DOHH2 (cell line): ENCODE measurements around the gene IGFALS.

Experiments used
- H3F3A ChIP-seq: fragments of 200-600 bp; sonication (generic), shearing (Covaris generic); 2 replicates; pipeline ENCODE4 v1.6.0; 2016; ENCODE audit warnings: antibody characterized with exemption, mild to moderate bottlenecking; ENCODE audit not compliant: control insufficient read depth, insufficient read depth
- H3K27ac ChIP-seq: fragments of 200-600 bp; sonication (generic); 2 replicates; pipeline ENCODE4 v1.5.1; 2014; ENCODE audit warnings: low read depth, mild to moderate bottlenecking, low read length, moderate library complexity
- H3K27me3 ChIP-seq: fragments of 200-600 bp; sonication (generic); 2 replicates; pipeline ENCODE4 v1.6.1; 2014; ENCODE audit warnings: mild to moderate bottlenecking, low read length, mixed read lengths; ENCODE audit not compliant: control insufficient read depth
- H3K36me3 ChIP-seq: fragments of 200-600 bp; sonication (generic); 2 replicates; pipeline ENCODE4 v1.6.1; 2014; ENCODE audit warnings: mild to moderate bottlenecking, low read length, moderate library complexity, mixed read lengths; ENCODE audit not compliant: control insufficient read depth
- H3K4me1 ChIP-seq: fragments of 200-600 bp; sonication (generic); 2 replicates; pipeline ENCODE4 v1.6.1; 2014; ENCODE audit warnings: mild to moderate bottlenecking, low read length, mixed read lengths; ENCODE audit not compliant: control insufficient read depth
- H3K4me2 ChIP-seq: fragments of 200-600 bp; sonication (generic); 2 replicates; pipeline ENCODE4 v1.6.0; 2014; ENCODE audit warnings: mild to moderate bottlenecking, low read length, moderate library complexity
- H3K4me3 ChIP-seq: fragments of 200-600 bp; sonication (generic); 2 replicates; pipeline ENCODE4 v1.5.1; 2014; ENCODE audit warnings: mild to moderate bottlenecking, low read length, mixed read lengths
- H3K79me2 ChIP-seq: fragments of 200-600 bp; sonication (generic); 2 replicates; pipeline ENCODE4 v1.6.1; 2014; ENCODE audit warnings: mild to moderate bottlenecking, low read length, mixed read lengths; ENCODE audit not compliant: control insufficient read depth
- H3K9me2 ChIP-seq: fragments of 200-600 bp; sonication (generic); replicated peaks from 2 replicates; pipeline ENCODE4 v1.6.1; 2014; ENCODE audit warnings: mild to moderate bottlenecking, low read length, mixed read lengths; ENCODE audit not compliant: control insufficient read depth
- H3K9me3 ChIP-seq: fragments of 200-600 bp; sonication (generic); 2 replicates; pipeline ENCODE4 v1.6.1; 2014; ENCODE audit warnings: antibody characterized with exemption, low read length, mixed read lengths; ENCODE audit not compliant: control insufficient read depth, insufficient read depth
- H4K20me1 ChIP-seq: fragments of 200-600 bp; sonication (generic); 2 replicates; pipeline ENCODE4 v1.6.0; 2014; ENCODE audit warnings: low read depth, mild to moderate bottlenecking, antibody characterized with exemption, low read length, moderate library complexity; ENCODE audit not compliant: control insufficient read depth, insufficient read depth
- EZH2phosphoT487 ChIP-seq: fragments of 200-600 bp; sonication (generic); IDR thresholded peaks from 2 replicates; pipeline ENCODE4 v1.6.1; 2017; ENCODE audit warnings: borderline replicate concordance, mild to moderate bottlenecking, antibody characterized with exemption, low read length, moderate library complexity, mixed read lengths
- TF ChIP-seq, protein P1 (sequence below): fragments of 200-600 bp; sonication (generic); IDR thresholded peaks from one replicate; pipeline ENCODE4 v1.5.1; 2014; ENCODE audit warnings: antibody characterized with exemption, mild to moderate bottlenecking, low read depth, low read length; ENCODE audit not compliant: poor library complexity, severe bottlenecking

The IGFALS gene

DNA sequence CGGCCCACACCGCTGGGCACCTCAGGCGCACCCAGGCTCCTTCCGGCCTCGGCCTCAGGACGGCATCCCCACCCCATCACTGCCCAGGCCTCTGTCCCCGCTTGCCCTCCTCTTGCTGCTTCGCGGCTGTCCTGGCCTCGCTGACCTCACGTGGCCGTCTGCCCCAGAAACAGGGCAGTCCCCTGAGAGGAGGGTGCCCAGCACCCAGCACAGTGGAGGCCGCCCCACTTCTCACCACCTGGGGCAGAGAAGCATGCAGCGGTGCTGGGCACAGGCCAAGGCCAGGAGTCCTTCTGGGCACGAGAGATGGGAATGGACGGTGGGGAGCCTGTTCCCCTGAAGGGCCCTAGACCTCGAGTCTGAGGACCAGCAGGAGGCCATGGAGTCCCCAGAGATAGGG lies 24.2 kb upstream of the IGFALS start:
- Histone ChIP-seq H3K9me2 (no peaks in the 10 kb centered on the region), H3K4me1 (no peaks in the 10 kb centered on the region), H3F3A (no peaks in the 10 kb centered on the region), H3K9me3 (no peaks in the 10 kb centered on the region), H3K4me2 (no peak overlapping the region), H3K27me3 (no peaks in the 10 kb centered on the region), H3K4me3 (no peak overlapping the region), H3K79me2 (no peaks in the 10 kb centered on the region), H3K36me3 (no peaks in the 10 kb centered on the region), H4K20me1 (no peaks in the 10 kb centered on the region), H3K27ac (no peak overlapping the region)
- TF ChIP-seq, protein P1, sequence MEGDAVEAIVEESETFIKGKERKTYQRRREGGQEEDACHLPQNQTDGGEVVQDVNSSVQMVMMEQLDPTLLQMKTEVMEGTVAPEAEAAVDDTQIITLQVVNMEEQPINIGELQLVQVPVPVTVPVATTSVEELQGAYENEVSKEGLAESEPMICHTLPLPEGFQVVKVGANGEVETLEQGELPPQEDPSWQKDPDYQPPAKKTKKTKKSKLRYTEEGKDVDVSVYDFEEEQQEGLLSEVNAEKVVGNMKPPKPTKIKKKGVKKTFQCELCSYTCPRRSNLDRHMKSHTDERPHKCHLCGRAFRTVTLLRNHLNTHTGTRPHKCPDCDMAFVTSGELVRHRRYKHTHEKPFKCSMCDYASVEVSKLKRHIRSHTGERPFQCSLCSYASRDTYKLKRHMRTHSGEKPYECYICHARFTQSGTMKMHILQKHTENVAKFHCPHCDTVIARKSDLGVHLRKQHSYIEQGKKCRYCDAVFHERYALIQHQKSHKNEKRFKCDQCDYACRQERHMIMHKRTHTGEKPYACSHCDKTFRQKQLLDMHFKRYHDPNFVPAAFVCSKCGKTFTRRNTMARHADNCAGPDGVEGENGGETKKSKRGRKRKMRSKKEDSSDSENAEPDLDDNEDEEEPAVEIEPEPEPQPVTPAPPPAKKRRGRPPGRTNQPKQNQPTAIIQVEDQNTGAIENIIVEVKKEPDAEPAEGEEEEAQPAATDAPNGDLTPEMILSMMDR = no peak
- TF ChIP-seq EZH2phosphoT487 = no peak

DNA sequence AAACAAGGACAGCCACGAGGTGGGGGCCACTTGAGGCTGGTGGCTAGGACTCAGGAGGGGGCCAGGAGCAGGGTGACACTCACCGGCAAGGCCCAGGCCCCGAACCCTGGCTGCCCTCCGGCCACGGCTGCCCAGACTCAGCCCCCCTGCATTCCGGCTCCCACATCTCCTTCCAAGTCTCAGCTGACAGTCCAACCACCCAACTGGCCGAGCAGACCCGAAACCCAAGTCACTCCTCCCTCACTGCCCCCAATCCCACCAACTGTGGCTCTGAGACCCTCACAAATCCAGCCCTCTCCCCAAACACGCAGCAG lies 23.7 kb upstream of the IGFALS start:
- H3K79me2 ChIP-seq = no peaks in the 10 kb centered on the region
- no peak overlapping the region for H3K4me3 ChIP-seq
- H3K36me3 ChIP-seq = no peaks in the 10 kb centered on the region
- TF ChIP-seq EZH2phosphoT487 = no peak
- TF ChIP-seq, protein P1 = no peak
- H3K27ac ChIP-seq = no peak overlapping the region
- H3K27me3 ChIP-seq = no peaks in the 10 kb centered on the region
- no peak overlapping the region for H3K4me2 ChIP-seq
- H3F3A ChIP-seq = no peaks in the 10 kb centered on the region
- no peaks in the 10 kb centered on the region for H3K9me3 ChIP-seq
- H3K4me1 ChIP-seq = no peaks in the 10 kb centered on the region
- no peaks in the 10 kb centered on the region for H4K20me1 ChIP-seq
- H3K9me2 ChIP-seq = no peaks in the 10 kb centered on the region

- H3K4me1 ChIP-seq = no peaks in the 10 kb centered on the region
- H3K79me2 ChIP-seq = no peaks in the 10 kb centered on the region
- TF ChIP-seq EZH2phosphoT487 = no peak
- TF ChIP-seq, protein P1 = no peak
- H3K36me3 ChIP-seq = no peaks in the 10 kb centered on the region
- H3K4me2 ChIP-seq = no peak overlapping the region
- no peaks in the 10 kb centered on the region for H3F3A ChIP-seq
- no peak overlapping the region for H3K4me3 ChIP-seq
- no peak overlapping the region for H3K27ac ChIP-seq
- no peaks in the 10 kb centered on the region for H4K20me1 ChIP-seq
- no peaks in the 10 kb centered on the region for H3K9me3 ChIP-seq
- H3K9me2 ChIP-seq = no peaks in the 10 kb centered on the region
- no peaks in the 10 kb centered on the region for H3K27me3 ChIP-seq
These were observed 23.1 kb upstream of the IGFALS start for GRCh38 chr16:1816396-1817275.
